HG03175 (cell line): ENCODE data around the gene QRICH2.
"Not testable (repeated sequence)": the region's sequence is repeated elsewhere in the genome, so short reads cannot be mapped to it uniquely, and the experiment has no call there.

Experiments used
- ATAC-seq: cut with Tn5 transposase; IDR thresholded peaks from one replicate; pipeline ENCODE4 v1.9.1; 2021; ENCODE audit warnings: mild to moderate bottlenecking, moderate library complexity; ENCODE audit not compliant: unreplicated experiment

Gene QRICH2

GRCh38 chr17:76307966-76308338 is at the start of gene QRICH2:
QRICH2 (minus strand) TSS chr17:76308276; CDS start chr17:76307998, 278 bp downstream.
- no peak for ATAC-seq

- ATAC-seq: no peak
Observed at GRCh38 chr17:76357597-76358158, 49.6 kb upstream of the QRICH2 start.

- ATAC-seq: no peak
Observed at GRCh38 chr17:76356803-76357456, 48.9 kb upstream of the QRICH2 start.

- ATAC-seq: no peak
Observed at GRCh38 chr17:76354747-76355310, 46.8 kb upstream of the QRICH2 start.

GRCh38 chr17:76354317-76354729 is 46.2 kb upstream of the QRICH2 start:
- ATAC-seq: no peak

GRCh38 chr17:76353599-76354316 is 45.7 kb upstream of the QRICH2 start, which contains the start of gene PRPSAP1:
PRPSAP1 (minus strand) TSS chr17:76353916; CDS start chr17:76353703, 213 bp downstream.
- peak; percentile 90 for ATAC-seq

GRCh38 chr17:76353004-76353598 is 45.0 kb upstream of the QRICH2 start:
- ATAC-seq: peak; percentile 16

GRCh38 chr17:76351526-76352071 is 43.5 kb upstream of the QRICH2 start:
- no peak for ATAC-seq

- ATAC-seq: no peak
Observed at GRCh38 chr17:76350463-76350862, 42.4 kb upstream of the QRICH2 start.

GRCh38 chr17:76346936-76347335 is 38.9 kb upstream of the QRICH2 start:
- not testable (repeated sequence) for ATAC-seq

- ATAC-seq: no peak
Observed at GRCh38 chr17:76345377-76345974, 37.4 kb upstream of the QRICH2 start.

GRCh38 chr17:76343106-76343505 is 35.0 kb upstream of the QRICH2 start:
- no peak for ATAC-seq

GRCh38 chr17:76341301-76341700 is 33.2 kb upstream of the QRICH2 start:
- ATAC-seq: no peak

- no peak for ATAC-seq
Observed at GRCh38 chr17:76337413-76337777, 29.3 kb upstream of the QRICH2 start.

GRCh38 chr17:76336756-76337412 is 28.8 kb upstream of the QRICH2 start:
- ATAC-seq: no peak

- no peak for ATAC-seq
Observed at GRCh38 chr17:76335716-76336381, 27.8 kb upstream of the QRICH2 start.

- ATAC-seq: no peak
Observed at GRCh38 chr17:76333673-76334505, 25.8 kb upstream of the QRICH2 start.

GRCh38 chr17:76331083-76331482 is 23.0 kb upstream of the QRICH2 start:
- ATAC-seq: no peak

- ATAC-seq: no peak
Observed at GRCh38 chr17:76329664-76330063, 21.6 kb upstream of the QRICH2 start.
